Measurements from ENCODE around the gene FYN.
"Not testable (repeated sequence)": the region's sequence is repeated elsewhere in the genome, so short reads cannot be mapped to it uniquely, and the experiment has no call there.

The FYN gene

GRCh38 chr6:111789598-111789997 is 83.7 kb downstream of the FYN start:
- DNase-seq (ENCODE audit: low read depth) = no peak
- no peak for TF ChIP-seq CTCF (IDR thresholded peaks at IDR 0.05; ENCODE audit: low read depth, low read length, missing control alignments)

GRCh38 chr6:111788379-111789276 is 84.6 kb downstream of the FYN start:
- no peak overlapping the region for H3K4me3 ChIP-seq (ENCODE audit: low read depth, low read length)
- no peak for TF ChIP-seq CTCF (IDR thresholded peaks at IDR 0.05; ENCODE audit: low read depth, low read length, missing control alignments)
- DNase-seq (ENCODE audit: low read depth) = no peak

More at GRCh38 chr6:111789598-111789997, 83.7 kb downstream of the FYN start:
- H3K4me3 ChIP-seq (ENCODE audit: low read depth, low read length) = no peak overlapping the region

GRCh38 chr6:111786151-111786550 is 87.1 kb downstream of the FYN start:
- DNase-seq (ENCODE audit: low read depth); H3K4me3 ChIP-seq (ENCODE audit: low read depth, low read length): not testable (repeated sequence)

GRCh38 chr6:111784433-111784832 is 88.8 kb downstream of the FYN start:
- no peak overlapping the region for H3K4me3 ChIP-seq (ENCODE audit: low read depth, low read length)
- TF ChIP-seq CTCF (IDR thresholded peaks at IDR 0.05; ENCODE audit: low read depth, low read length, missing control alignments) = no peak
- DNase-seq (ENCODE audit: low read depth) = no peak

DNA sequence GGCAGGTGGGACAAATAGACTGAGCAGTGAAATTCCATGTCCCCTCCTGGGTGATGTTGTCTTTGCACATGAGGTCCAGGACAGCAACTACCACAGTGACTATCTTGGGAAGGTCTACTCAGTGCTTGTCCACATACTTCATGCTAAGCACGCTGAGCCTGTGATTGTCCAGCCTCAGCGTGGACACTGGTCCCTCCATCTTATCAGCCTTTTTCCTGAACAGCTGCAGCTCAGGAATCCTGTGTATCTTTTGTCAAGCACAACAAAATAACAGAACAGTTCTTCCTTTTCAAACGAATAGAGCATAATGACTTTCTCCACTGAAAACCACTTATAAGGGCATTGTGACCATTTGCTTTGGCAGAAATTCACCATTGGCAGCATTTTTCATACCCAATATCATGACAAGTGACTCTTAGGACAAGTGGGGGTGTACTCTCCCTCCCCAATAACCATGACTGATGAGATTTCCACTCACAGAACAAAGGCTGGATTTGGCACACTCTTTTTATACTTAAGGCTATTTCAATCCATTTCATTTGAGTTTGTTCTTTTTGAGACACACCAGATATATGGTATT is 90.3 kb downstream of the FYN start:
- H3K4me3 ChIP-seq (ENCODE audit: low read depth, low read length) = no peak overlapping the region
- no peak for DNase-seq (ENCODE audit: low read depth)
- TF ChIP-seq CTCF (IDR thresholded peaks at IDR 0.05; ENCODE audit: low read depth, low read length, missing control alignments) = no peak

- H3K4me3 ChIP-seq (ENCODE audit: low read depth, low read length) = no peak overlapping the region
- TF ChIP-seq CTCF (IDR thresholded peaks at IDR 0.05; ENCODE audit: low read depth, low read length, missing control alignments) = no peak
- DNase-seq (ENCODE audit: low read depth) = no peak
Measured at GRCh38 chr6:111782192-111782809, 91.0 kb downstream of the FYN start.

GRCh38 chr6:111781041-111781708 is 92.1 kb downstream of the FYN start:
- TF ChIP-seq CTCF (IDR thresholded peaks at IDR 0.05; ENCODE audit: low read depth, low read length, missing control alignments) = no peak
- no peak for DNase-seq (ENCODE audit: low read depth)
- no peak overlapping the region for H3K4me3 ChIP-seq (ENCODE audit: low read depth, low read length)

All from GM12864 (cell line).